Measurements from ENCODE around the gene SMAD2. TPM values are rescaled to one million over a fixed set of nuclear protein-coding genes. Genes with fewer than 3 reads are reported as not detected.

Gene SMAD2
- total RNA-seq, 1 donor from 2014 or later, result 28.5 TPM

DNA sequence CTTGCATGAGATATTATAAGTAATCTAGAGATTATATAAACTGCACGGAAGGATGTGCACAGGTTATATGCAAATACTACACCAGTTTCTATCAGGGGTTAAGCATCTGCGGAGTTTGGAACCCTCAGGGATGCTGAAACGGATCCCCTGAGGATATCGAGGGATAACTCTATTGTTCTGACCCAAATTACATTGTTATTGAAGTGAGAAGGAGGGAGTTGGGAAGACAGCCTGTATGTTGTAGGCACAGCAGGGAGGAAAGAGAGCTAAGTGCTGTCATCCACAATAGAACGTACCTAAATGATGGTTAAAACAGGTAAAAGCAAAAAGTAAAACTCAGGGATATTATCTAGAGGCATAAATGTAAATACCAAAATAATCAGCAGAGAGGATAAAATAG, 44.6 kb upstream of the SMAD2 start:
- no peak overlapping the region for H3K4me3 ChIP-seq
- no peak overlapping the region for H3K27ac ChIP-seq
- intact Hi-C loops (cut with DNase I), result no loop called here
- TF ChIP-seq, protein P1, sequence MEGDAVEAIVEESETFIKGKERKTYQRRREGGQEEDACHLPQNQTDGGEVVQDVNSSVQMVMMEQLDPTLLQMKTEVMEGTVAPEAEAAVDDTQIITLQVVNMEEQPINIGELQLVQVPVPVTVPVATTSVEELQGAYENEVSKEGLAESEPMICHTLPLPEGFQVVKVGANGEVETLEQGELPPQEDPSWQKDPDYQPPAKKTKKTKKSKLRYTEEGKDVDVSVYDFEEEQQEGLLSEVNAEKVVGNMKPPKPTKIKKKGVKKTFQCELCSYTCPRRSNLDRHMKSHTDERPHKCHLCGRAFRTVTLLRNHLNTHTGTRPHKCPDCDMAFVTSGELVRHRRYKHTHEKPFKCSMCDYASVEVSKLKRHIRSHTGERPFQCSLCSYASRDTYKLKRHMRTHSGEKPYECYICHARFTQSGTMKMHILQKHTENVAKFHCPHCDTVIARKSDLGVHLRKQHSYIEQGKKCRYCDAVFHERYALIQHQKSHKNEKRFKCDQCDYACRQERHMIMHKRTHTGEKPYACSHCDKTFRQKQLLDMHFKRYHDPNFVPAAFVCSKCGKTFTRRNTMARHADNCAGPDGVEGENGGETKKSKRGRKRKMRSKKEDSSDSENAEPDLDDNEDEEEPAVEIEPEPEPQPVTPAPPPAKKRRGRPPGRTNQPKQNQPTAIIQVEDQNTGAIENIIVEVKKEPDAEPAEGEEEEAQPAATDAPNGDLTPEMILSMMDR (IDR thresholded peaks at IDR 0.05), result no peak
- TF ChIP-seq POLR2A (IDR thresholded peaks at IDR 0.05), result no peak
- no peak for TF ChIP-seq POLR2AphosphoS5 (IDR thresholded peaks at IDR 0.05; ENCODE audit: insufficient read depth in 1 of 2, low read depth in 1 of 2)
- H3K4me1 ChIP-seq, result no peaks in the 10 kb centered on the region
- no peak for DNase-seq (ENCODE audit: extremely low spot score in 2 of 2)
- no peaks in the 10 kb centered on the region for H3K36me3 ChIP-seq
- H3K27me3 ChIP-seq, result no peaks in the 10 kb centered on the region
- H3K9me3 ChIP-seq, result no peaks in the 10 kb centered on the region

DNA sequence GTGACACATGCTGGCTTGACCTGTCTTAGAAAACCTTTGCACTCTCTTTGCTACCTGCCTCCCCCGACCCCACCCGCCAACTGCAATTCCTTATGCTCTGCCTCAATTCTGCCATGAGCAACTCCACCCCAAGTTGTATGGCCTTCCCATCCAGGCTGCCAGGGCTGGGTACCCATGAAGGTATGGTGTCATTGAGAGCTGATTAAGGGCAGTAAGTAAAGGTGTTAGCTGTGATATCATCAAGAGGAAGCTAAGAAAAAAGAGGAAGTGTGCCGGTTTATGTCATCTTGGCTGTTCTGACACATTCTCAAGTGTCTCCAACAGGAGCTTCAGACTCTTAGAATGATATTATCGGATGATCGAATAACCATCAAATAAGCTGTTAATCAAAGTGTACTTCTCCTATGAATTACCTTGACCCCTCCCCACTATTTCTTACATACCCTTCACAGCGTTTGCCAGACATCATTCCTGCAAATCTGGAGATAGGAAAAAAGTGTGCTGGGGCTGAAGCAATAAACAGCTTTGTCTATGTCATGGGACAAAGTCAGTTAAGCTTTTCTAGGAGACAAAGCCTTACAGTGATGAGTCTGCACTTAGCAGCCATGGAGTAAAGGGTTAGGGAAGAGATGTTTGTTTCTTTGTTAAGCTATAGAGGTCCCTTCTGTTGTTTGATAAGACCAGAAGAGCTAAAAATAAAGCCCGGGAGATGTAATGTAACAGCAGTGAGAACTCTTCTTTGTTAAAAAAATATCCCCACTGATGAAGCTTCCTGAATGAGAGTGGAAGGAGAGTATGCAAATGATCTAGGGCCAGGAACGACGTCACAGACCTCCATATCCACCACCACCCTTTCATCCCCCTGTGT, 40.4 kb upstream of the SMAD2 start:
- Histone ChIP-seq H3K4me1 (no peaks in the 10 kb centered on the region), H3K36me3 (no peaks in the 10 kb centered on the region), H3K27me3 (no peaks in the 10 kb centered on the region), H3K27ac (no peak overlapping the region), H3K9me3 (no peaks in the 10 kb centered on the region), H3K4me3 (no peak overlapping the region)
- peak in 1 of 2 donors; percentile 58 for DNase-seq (ENCODE audit: extremely low spot score in 2 of 2)
- intact Hi-C loops (cut with DNase I), result no loop called here
- TF ChIP-seq, protein P1 (IDR thresholded peaks at IDR 0.05), result no peak
- no peak for TF ChIP-seq POLR2A (IDR thresholded peaks at IDR 0.05)
- no peak for TF ChIP-seq POLR2AphosphoS5 (IDR thresholded peaks at IDR 0.05; ENCODE audit: insufficient read depth in 1 of 2, low read depth in 1 of 2)

DNA sequence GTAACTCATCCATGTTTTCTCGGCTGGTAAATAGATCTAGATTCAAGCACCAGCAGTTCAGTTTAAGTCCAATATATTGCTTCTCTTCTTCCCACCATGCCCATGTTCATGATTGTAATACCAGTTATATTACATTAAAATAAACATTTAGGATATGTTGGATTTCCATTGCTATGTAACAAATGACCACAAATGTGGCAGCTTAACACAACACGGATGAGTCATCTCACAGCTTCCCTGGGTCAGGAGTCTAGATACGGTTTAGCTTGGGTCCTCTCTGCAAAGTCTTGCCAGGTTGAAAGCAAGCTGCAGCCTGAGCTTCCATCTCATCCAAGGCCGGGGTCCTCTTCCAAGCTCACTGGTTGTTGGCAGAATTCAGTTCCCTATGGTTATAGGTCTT, 39.4 kb upstream of the SMAD2 start:
- no peaks in the 10 kb centered on the region for H3K27me3 ChIP-seq
- no peaks in the 10 kb centered on the region for H3K9me3 ChIP-seq
- H3K4me3 ChIP-seq, result no peak overlapping the region
- no peak overlapping the region for H3K27ac ChIP-seq
- no peak for DNase-seq (ENCODE audit: extremely low spot score in 2 of 2)
- no peaks in the 10 kb centered on the region for H3K36me3 ChIP-seq
- no peak for TF ChIP-seq POLR2A (IDR thresholded peaks at IDR 0.05)
- intact Hi-C loops (cut with DNase I), result no loop called here
- no peaks in the 10 kb centered on the region for H3K4me1 ChIP-seq

DNA sequence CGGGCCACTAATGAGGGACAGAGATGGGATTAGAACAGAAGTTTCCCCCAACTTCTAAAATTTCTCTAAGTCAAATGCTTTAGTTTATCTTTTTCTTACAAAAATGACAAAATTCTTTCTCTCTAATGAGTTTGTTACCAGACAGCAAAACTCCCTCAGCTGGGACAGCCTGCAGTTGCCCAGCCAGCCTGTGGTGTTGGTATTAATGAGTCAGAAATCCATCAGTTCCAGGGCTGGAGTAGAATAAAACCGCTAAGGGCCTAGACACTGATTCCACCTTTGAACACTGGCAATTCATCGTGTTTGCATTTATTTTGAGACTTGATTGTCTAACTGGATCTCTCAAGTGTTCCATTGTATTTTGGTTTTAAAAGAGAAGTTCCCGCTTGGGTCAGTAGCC, 38.3 kb upstream of the SMAD2 start:
- DNase-seq (ENCODE audit: extremely low spot score in 2 of 2), result no peak
- H3K27ac ChIP-seq, result no peak overlapping the region
- intact Hi-C loops (cut with DNase I), result no loop called here

DNA sequence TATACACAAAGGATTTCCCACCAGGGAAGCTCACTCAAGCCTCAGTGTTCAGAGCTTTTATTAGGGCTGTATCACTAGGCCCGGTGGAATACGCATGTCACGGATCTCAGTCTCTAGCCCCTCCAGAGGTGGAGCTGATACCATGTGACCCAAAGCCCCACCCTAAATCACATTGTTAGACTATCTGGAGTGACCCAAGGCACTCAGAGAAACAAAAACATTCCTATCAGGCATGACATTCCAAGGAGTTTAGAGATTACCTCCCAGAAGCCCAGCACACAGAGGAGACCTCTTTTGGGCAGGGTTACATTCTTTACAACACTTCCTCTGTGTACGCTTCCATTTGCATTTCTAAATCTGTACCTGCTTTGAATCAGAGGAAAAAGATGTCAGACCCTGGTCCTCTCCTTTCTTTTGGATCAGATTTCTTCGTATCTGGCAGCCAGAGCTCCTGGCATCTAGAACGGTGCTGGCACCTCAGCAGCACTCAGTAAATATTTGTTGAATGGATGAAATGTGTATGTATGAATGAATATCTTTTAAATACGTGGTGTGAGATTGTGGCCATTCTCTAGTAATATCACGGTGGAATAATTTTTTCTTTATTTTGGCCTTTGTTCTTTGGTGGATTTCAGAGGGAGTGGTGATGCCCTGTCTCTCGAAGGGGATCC, 37.7 kb upstream of the SMAD2 start:
- no peak overlapping the region for H3K4me3 ChIP-seq
- no peak for DNase-seq (ENCODE audit: extremely low spot score in 2 of 2)
- H3K27me3 ChIP-seq, result no peaks in the 10 kb centered on the region
- no peaks in the 10 kb centered on the region for H3K4me1 ChIP-seq
- H3K27ac ChIP-seq, result no peak overlapping the region
- TF ChIP-seq, protein P1 (IDR thresholded peaks at IDR 0.05), result no peak
- TF ChIP-seq POLR2A (IDR thresholded peaks at IDR 0.05), result no peak
- intact Hi-C loops (cut with DNase I), result no loop called here
- no peaks in the 10 kb centered on the region for H3K36me3 ChIP-seq
- H3K9me3 ChIP-seq, result no peaks in the 10 kb centered on the region

More for the DNA sequence above, 38.3 kb upstream of the SMAD2 start:
- Histone ChIP-seq H3K27me3 (no peaks in the 10 kb centered on the region), H3K9me3 (no peaks in the 10 kb centered on the region), H3K36me3 (no peaks in the 10 kb centered on the region), H3K4me1 (no peaks in the 10 kb centered on the region), H3K4me3 (no peak overlapping the region)
- TF ChIP-seq, protein P1 (IDR thresholded peaks at IDR 0.05), result no peak
- TF ChIP-seq POLR2A (IDR thresholded peaks at IDR 0.05) (no peak), POLR2AphosphoS5 (IDR thresholded peaks at IDR 0.05; ENCODE audit: insufficient read depth in 1 of 2, low read depth in 1 of 2) (no peak)
